Neural progenitor cell (in vitro differentiated cells): ENCODE results near the gene AGAP3.

Experiments used
- CTCF ChIP-seq: fragments of 200-600 bp; sonication (generic); IDR thresholded peaks from 2 replicates; pipeline ENCODE4 v1.5.1; 2017; ENCODE audit warnings: antibody characterized with exemption, mild to moderate bottlenecking
- EZH2 ChIP-seq: fragments of 200-600 bp; sonication (generic); IDR thresholded peaks from 2 replicates; pipeline ENCODE4 v1.6.1; 2017; ENCODE audit warnings: antibody characterized with exemption, mild to moderate bottlenecking, moderate library complexity

- TF ChIP-seq CTCF, result no peak
- no peak for TF ChIP-seq EZH2
These were observed 42.4 kb downstream of the AGAP3 start for GRCh38 chr7:151128716-151129115.
